ENCODE data around the gene MAP1LC3B.
"Not testable (repeated sequence)": the region's sequence is repeated elsewhere in the genome, so short reads cannot be mapped to it uniquely, and the experiment has no call there.

The MAP1LC3B gene

GRCh38 chr16:87380881-87381280, 11.3 kb upstream of the MAP1LC3B start:
- DNase-seq (ENCODE audit: low read depth): no peak

- no peak for DNase-seq (ENCODE audit: low read depth)
Measured at GRCh38 chr16:87382023-87382785, 9.9 kb upstream of the MAP1LC3B start.

- DNase-seq (ENCODE audit: low read depth): peak; percentile 87
Measured at GRCh38 chr16:87383505-87384161, 8.5 kb upstream of the MAP1LC3B start, which contains the start of gene FBXO31. TSS of gene FBXO31 (minus strand) at chr16:87383776. CDS start at chr16:87383744, 32 bp downstream.

GRCh38 chr16:87384162-87384874, 7.8 kb upstream of the MAP1LC3B start:
- DNase-seq (ENCODE audit: low read depth): no peak

- not testable (repeated sequence) for DNase-seq (ENCODE audit: low read depth)
Measured at GRCh38 chr16:87384875-87385167, 7.3 kb upstream of the MAP1LC3B start.

- peak; percentile 63 for DNase-seq (ENCODE audit: low read depth)
Measured at GRCh38 chr16:87387942-87388817, 4.0 kb upstream of the MAP1LC3B start.

- DNase-seq (ENCODE audit: low read depth): no peak
Measured at GRCh38 chr16:87388818-87389134, 3.4 kb upstream of the MAP1LC3B start.

- DNase-seq (ENCODE audit: low read depth): no peak
Measured at GRCh38 chr16:87389245-87389644, 2.9 kb upstream of the MAP1LC3B start.

GRCh38 chr16:87389914-87390313, 2.2 kb upstream of the MAP1LC3B start:
- DNase-seq (ENCODE audit: low read depth): not testable (repeated sequence)

GRCh38 chr16:87390641-87391323, 1.4 kb upstream of the MAP1LC3B start:
- no peak for DNase-seq (ENCODE audit: low read depth)

GRCh38 chr16:87391324-87391949, 699 bp upstream of the MAP1LC3B start:
- DNase-seq (ENCODE audit: low read depth): no peak

GRCh38 chr16:87392821-87393679, 914 bp downstream of the MAP1LC3B start:
- DNase-seq (ENCODE audit: low read depth): peak; percentile 18

- DNase-seq (ENCODE audit: low read depth): no peak
Measured at GRCh38 chr16:87393680-87394055, 1.5 kb downstream of the MAP1LC3B start.

GRCh38 chr16:87395181-87395842, 3.2 kb downstream of the MAP1LC3B start:
- no peak for DNase-seq (ENCODE audit: low read depth)

- DNase-seq (ENCODE audit: low read depth): no peak
Measured at GRCh38 chr16:87404764-87405625, 12.9 kb downstream of the MAP1LC3B start.

- no peak for DNase-seq (ENCODE audit: low read depth)
Measured at GRCh38 chr16:87406495-87407088, 14.5 kb downstream of the MAP1LC3B start.

GRCh38 chr16:87407511-87408112, 15.5 kb downstream of the MAP1LC3B start:
- DNase-seq (ENCODE audit: low read depth): no peak

GRCh38 chr16:87409153-87409552, 17.0 kb downstream of the MAP1LC3B start:
- no peak for DNase-seq (ENCODE audit: low read depth)

Data from stimulated activated CD8-positive, alpha-beta memory T cell treated with anti-CD3 and anti-CD28 coated beads, Interleukin-7, amount 100 ng/mL, for 24 hours (primary cell).